Kidney (tissue), 14 donors: Measurements from ENCODE around the gene ADAM30. TPM values are rescaled to one million over a fixed set of nuclear protein-coding genes. Genes with fewer than 3 reads are reported as not detected.

Experiments
- DNase-seq, 5 donors: peaks; one replicate each; pipeline ENCODE4 v3.0.0-alpha.2; 2013 to 2020
- FAIRE-seq: peaks from 2 replicates; lab custom pipeline; 2012; peaks lifted over from hg19 to GRCh38; lab: Jason Lieb, UNC
- H3K27ac ChIP-seq, 2 donors: one replicate each; pipeline ENCODE4 v1.7.0; 2013; ENCODE audit warnings: low read depth in 2 of 2, low read length in 2 of 2, inconsistent platforms in 1 of 2
- H3K27me3 ChIP-seq: one replicate; pipeline ENCODE4 v1.7.1; 2013; ENCODE audit warnings: low read length, inconsistent platforms; ENCODE audit not compliant: control insufficient read depth, insufficient read depth
- H3K36me3 ChIP-seq, 3 donors: one replicate each; pipeline versions ENCODE4 v1.7.0 to v1.7.1; 2013; ENCODE audit warnings: low read length in 3 of 3, control low read depth in 1 of 3, inconsistent platforms in 1 of 3; ENCODE audit not compliant: insufficient read depth in 3 of 3, control insufficient read depth in 2 of 3
- H3K4me1 ChIP-seq, 3 donors: one replicate each; pipeline versions ENCODE4 v1.7.0 to v1.7.1; 2013; ENCODE audit warnings: low read length in 3 of 3, inconsistent platforms in 1 of 3, low read depth in 1 of 3; ENCODE audit not compliant: control insufficient read depth in 2 of 3, insufficient read depth in 2 of 3
- H3K4me3 ChIP-seq, 3 donors: one replicate each; pipeline versions ENCODE4 v1.7.0 to v1.8.1; 2013; ENCODE audit warnings: low read length in 3 of 3, control low read depth in 1 of 3, inconsistent platforms in 1 of 3
- H3K9ac ChIP-seq, 3 donors: one replicate each; pipeline versions ENCODE4 v1.7.0 to v1.7.1; 2013; ENCODE audit warnings: low read length in 3 of 3, control low read depth in 1 of 3, inconsistent platforms in 1 of 3
- H3K9me3 ChIP-seq, 3 donors: one replicate each; pipeline versions ENCODE4 v1.7.0 to v1.7.1; 2013; ENCODE audit warnings: low read length in 3 of 3, control low read depth in 1 of 3, inconsistent platforms in 1 of 3; ENCODE audit not compliant: control insufficient read depth in 2 of 3, insufficient read depth in 1 of 3
- intact Hi-C: fragments of 100-400 bp; cut with DNase I; formaldehyde crosslinking; loops from one replicate; pipeline ENCODE4 v1.11.1; 2022
- polyA plus RNA-seq: library from polyadenylated mRNA; stranded (reverse); fragments of 350-450 nt; fragmentation: Illumina TruSeq; extraction: RNeasy Lipid Tissue Mini Kit (QIAGEN cat#74804); gene quantifications from one replicate; pipeline ENCODE4 v1.2.3, GENCODE V29; 2014; ENCODE audit warnings: low read depth, low replicate concordance; ENCODE audit not compliant: insufficient read depth
- total RNA-seq: library from RNA; stranded (reverse); fragmentation: NEBNext Ultra II Directional; extraction: Animal tissue kit (Norgen Biotek cat#: 25700); gene quantifications from one replicate; pipeline ENCODE4 v1.2.1, GENCODE V29; 2021
- TF ChIP-seq, protein P1 (sequence below): IDR thresholded peaks from 3 replicates; pipeline ENCODE4 v1.5.1; 2012; ENCODE audit warnings: mild to moderate bottlenecking, moderate library complexity, borderline replicate concordance; ENCODE audit not compliant: insufficient read depth; ENCODE audit errors: extremely low read depth
- donor health status: control.
- donor health status: control.
- donor health status: control.
- donor health status: control.
- donor health status: control.
- donor health status: DM: yes; HTN: yes; CAD: no.
- donor health status: Normal renal cell carcinoma (clear cell type).

Gene ADAM30
- total and polyA plus RNA-seq, 2 donors from 2014 or later: not detected

DNA sequence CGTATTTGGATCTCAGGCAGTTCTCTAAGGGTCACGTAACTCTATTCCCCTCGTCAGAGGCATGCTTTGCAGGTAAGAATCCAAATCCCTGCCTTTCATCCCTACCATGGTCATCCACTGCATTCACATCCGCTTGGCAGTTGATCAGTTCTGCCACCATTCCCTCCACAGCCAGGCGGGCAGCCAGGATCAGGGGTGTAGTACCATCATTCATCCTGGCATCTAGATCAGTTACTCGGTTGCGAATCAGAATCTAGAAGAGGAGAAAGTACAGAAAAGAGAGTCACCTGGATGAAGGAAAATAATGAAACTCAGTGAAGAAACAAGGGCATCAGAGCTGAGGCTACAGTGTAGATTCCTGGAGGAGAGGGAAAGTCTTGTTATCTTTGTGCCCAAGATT, 22.0 kb upstream of the ADAM30 start:
- no peaks in the 10 kb centered on the region for H3K27me3 ChIP-seq
- no peaks in the 10 kb centered on the region for H3K9me3 ChIP-seq
- FAIRE-seq (no peak), DNase-seq (no peak)
- no peak overlapping the region for H3K27ac ChIP-seq
- TF ChIP-seq, protein P1, sequence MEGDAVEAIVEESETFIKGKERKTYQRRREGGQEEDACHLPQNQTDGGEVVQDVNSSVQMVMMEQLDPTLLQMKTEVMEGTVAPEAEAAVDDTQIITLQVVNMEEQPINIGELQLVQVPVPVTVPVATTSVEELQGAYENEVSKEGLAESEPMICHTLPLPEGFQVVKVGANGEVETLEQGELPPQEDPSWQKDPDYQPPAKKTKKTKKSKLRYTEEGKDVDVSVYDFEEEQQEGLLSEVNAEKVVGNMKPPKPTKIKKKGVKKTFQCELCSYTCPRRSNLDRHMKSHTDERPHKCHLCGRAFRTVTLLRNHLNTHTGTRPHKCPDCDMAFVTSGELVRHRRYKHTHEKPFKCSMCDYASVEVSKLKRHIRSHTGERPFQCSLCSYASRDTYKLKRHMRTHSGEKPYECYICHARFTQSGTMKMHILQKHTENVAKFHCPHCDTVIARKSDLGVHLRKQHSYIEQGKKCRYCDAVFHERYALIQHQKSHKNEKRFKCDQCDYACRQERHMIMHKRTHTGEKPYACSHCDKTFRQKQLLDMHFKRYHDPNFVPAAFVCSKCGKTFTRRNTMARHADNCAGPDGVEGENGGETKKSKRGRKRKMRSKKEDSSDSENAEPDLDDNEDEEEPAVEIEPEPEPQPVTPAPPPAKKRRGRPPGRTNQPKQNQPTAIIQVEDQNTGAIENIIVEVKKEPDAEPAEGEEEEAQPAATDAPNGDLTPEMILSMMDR: no peak
- intact Hi-C loops: no loop called here
- H3K9ac ChIP-seq: no peak overlapping the region
- H3K4me3 ChIP-seq: no peak overlapping the region
- peaks cover 42 to 83% (median 52%) of the 10 kb centered on the region in 3 donors for H3K36me3 ChIP-seq
- H3K4me1 ChIP-seq: no peaks in the 10 kb centered on the region

DNA sequence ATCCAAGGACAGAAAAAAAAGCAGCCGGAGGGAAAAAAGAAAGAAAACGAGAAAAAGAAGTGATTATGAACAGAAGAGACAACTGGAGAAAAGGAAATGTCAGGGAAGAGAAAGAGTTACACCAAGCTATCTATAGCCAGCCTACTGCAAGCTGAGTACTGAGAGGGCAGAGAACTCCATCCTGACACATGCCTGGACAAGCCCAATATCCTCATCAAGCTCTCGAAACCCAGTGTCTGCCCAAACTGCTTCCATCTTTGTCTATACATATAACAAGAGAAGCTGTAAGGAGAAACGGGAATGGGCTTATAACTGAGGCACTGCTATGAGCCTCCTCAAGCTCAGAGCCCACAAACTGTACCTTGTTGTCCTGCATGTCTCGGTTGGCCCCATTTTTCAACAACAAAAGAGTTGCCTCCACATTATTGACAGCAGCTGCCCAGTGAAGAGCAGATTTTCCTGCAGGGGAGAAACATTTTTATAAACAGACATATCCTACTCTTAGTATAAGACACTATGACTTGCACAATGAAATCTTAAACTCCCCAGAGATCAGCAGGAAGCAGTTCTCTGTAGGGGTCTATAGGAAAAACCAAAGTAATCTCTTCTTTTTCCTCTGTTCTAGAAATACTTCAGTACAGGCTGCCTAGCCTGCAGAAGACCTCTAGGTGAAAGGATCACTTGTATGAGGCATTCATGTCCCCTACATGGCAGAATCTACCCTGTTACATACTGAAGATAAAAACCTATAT, 21.2 kb upstream of the ADAM30 start:
- TF ChIP-seq, protein P1: no peak
- FAIRE-seq: no peak
- Histone ChIP-seq H3K27me3 (no peaks in the 10 kb centered on the region), H3K36me3 (peaks cover 39 to 75% (median 47%) of the 10 kb centered on the region in 3 donors), H3K9ac (no peak overlapping the region), H3K4me3 (no peak overlapping the region), H3K4me1 (no peaks in the 10 kb centered on the region), H3K9me3 (no peaks in the 10 kb centered on the region), H3K27ac (no peak overlapping the region)
- intact Hi-C loops: no loop called here
- no peak for DNase-seq

DNA sequence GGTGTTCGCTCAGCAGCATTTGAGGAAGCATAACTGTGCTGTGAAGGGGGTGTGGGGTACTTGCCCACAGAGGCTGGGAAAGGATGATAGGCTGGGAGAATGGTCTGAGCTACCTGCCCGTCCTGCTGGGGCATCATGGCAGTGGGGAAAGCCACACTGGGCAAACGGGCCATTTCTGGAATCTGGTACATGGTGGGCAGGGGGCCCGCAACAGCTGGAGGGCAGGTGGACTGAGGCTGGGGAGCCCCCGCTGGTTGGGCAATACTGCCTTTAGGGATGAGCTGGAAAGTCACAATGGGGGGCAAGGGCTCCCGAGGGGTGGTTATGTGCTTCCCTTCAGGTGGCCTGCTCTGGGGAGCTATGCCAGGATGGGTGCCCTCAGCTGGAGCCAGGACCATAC, 19.2 kb upstream of the ADAM30 start:
- intact Hi-C loops: no loop called here
- no peak overlapping the region for H3K4me3 ChIP-seq
- H3K4me1 ChIP-seq: no peaks in the 10 kb centered on the region
- DNase-seq (no peak), FAIRE-seq (no peak)
- no peaks in the 10 kb centered on the region for H3K9me3 ChIP-seq
- H3K27ac ChIP-seq: no peak overlapping the region
- TF ChIP-seq, protein P1: no peak
- H3K9ac ChIP-seq: no peak overlapping the region
- no peaks in the 10 kb centered on the region for H3K27me3 ChIP-seq
- peaks cover 30 to 55% (median 32%) of the 10 kb centered on the region in 3 donors for H3K36me3 ChIP-seq
